Panc1 (cell line): ENCODE data around the gene CLPSL2.

Experiments used
- POLR2AphosphoS5 ChIP-seq: IDR thresholded peaks from 2 replicates; pipeline ENCODE4 v1.6.1; 2012; ENCODE audit warnings: mild to moderate bottlenecking, low read depth, low read length, moderate library complexity
- TCF7L2 ChIP-seq: IDR thresholded peaks from 2 replicates; pipeline ENCODE4 v1.6.1; 2011; ENCODE audit warnings: mild to moderate bottlenecking, low read depth, low read length, inconsistent platforms
- TF ChIP-seq, protein P1 (sequence below): fragments of 450-650 bp; IDR thresholded peaks from 2 replicates; pipeline ENCODE4 v1.5.1; 2017; ENCODE audit warnings: mild to moderate bottlenecking

- TF ChIP-seq, protein P1, sequence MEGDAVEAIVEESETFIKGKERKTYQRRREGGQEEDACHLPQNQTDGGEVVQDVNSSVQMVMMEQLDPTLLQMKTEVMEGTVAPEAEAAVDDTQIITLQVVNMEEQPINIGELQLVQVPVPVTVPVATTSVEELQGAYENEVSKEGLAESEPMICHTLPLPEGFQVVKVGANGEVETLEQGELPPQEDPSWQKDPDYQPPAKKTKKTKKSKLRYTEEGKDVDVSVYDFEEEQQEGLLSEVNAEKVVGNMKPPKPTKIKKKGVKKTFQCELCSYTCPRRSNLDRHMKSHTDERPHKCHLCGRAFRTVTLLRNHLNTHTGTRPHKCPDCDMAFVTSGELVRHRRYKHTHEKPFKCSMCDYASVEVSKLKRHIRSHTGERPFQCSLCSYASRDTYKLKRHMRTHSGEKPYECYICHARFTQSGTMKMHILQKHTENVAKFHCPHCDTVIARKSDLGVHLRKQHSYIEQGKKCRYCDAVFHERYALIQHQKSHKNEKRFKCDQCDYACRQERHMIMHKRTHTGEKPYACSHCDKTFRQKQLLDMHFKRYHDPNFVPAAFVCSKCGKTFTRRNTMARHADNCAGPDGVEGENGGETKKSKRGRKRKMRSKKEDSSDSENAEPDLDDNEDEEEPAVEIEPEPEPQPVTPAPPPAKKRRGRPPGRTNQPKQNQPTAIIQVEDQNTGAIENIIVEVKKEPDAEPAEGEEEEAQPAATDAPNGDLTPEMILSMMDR: no peak
- TF ChIP-seq POLR2AphosphoS5 (no peak), TCF7L2 (no peak)
These were observed 22.3 kb downstream of the CLPSL2 start for GRCh38 chr6:35798706-35799105.
